HCT116 (cell line): Measurements from ENCODE around the gene PEF1. TPM values are rescaled to one million over a fixed set of nuclear protein-coding genes. Genes with fewer than 3 reads are reported as not detected.

Source experiments
- ATAC-seq: fragments of 200-7000 bp; cut with Tn5 transposase; 2 replicates; pipeline ENCODE4 v1.9.1; 2020; ENCODE audit warnings: mild to moderate bottlenecking, moderate library complexity
- BruUV-seq: library from RNA; stranded (reverse); fragments of 400-500 nt; replicated peaks from 2 replicates; lab custom pipeline; 2021; lab: Mats Ljungman, UMichigan
- CTCF ChIA-PET: fragments of 300-600 bp; sonication (Branson Sonifier 250); formaldehyde crosslinking; loops from one replicate; lab custom pipeline; 2021; ENCODE audit warnings: antibody characterized with exemption; lab: Charles Lee
- POLR2A ChIA-PET: fragments of 300-600, 350-600 bp; sonication (Branson Sonifier 250); formaldehyde crosslinking; loops from one replicate; lab custom pipeline; 2021; ENCODE audit warnings: antibody characterized with exemption; lab: Charles Lee
- RAD21 ChIA-PET, 2 experiments: fragments of 300-600 bp; sonication (Branson Sonifier 250); formaldehyde crosslinking; loops; one replicate each; lab custom pipeline; 2023; ENCODE audit warnings: low total read pairs in 2 of 2; ENCODE audit not compliant: uncharacterized antibody in 2 of 2, unreplicated experiment in 2 of 2, low non-redundant PET in 1 of 2; lab: Charles Lee
- DNase-seq: peaks from one replicate; pipeline ENCODE4 v3.0.0-alpha.2; 2010; ENCODE audit warnings: low read depth, low spot score
- H2AFZ ChIP-seq: fragments of 200-600 bp; shearing (Covaris generic), sonication (generic); 2 replicates; pipeline ENCODE4 v1.6.1; 2017; ENCODE audit warnings: low read depth, mixed run types, mixed read lengths, antibody characterized with exemption, low read length; ENCODE audit not compliant: poor library complexity, severe bottlenecking
- H3K27ac ChIP-seq: 2 replicates; pipeline ENCODE4 v1.5.1; 2012; ENCODE audit warnings: low read depth, low read length
- H3K27me3 ChIP-seq: fragments of 200-600 bp; sonication (generic); 2 replicates; pipeline ENCODE4 v1.6.1; 2016; ENCODE audit warnings: mixed run types, low read length, mixed read lengths; ENCODE audit not compliant: insufficient read depth
- H3K36me3 ChIP-seq, 2 experiments: fragments of 200-500 bp in 1 of 2; fragments of 200-600 bp in 1 of 2; sonication (Bioruptor generic) in 1 of 2; sonication (generic) in 1 of 2; 2 replicates each; pipeline versions ENCODE4 v1.5.1 to v1.6.1; 2014 to 2016; ENCODE audit warnings: low read length in 2 of 2, inconsistent platforms in 1 of 2, mixed read lengths in 1 of 2, mixed run types in 1 of 2; ENCODE audit not compliant: insufficient read depth in 2 of 2, control insufficient read depth in 1 of 2
- H3K4me1 ChIP-seq, 2 experiments: fragments of 200-600 bp in 1 of 2; sonication (generic) in 1 of 2; 2 replicates each; pipeline versions ENCODE4 v1.5.1 to v1.6.1; 2012 to 2017; ENCODE audit warnings: low read length in 2 of 2, inconsistent platforms in 1 of 2, mild to moderate bottlenecking in 1 of 2, mixed read lengths in 1 of 2, mixed run types in 1 of 2, moderate library complexity in 1 of 2; ENCODE audit not compliant: insufficient read depth in 2 of 2, control insufficient read depth in 1 of 2
- H3K4me2 ChIP-seq: fragments of 200-600 bp; sonication (generic); 2 replicates; pipeline ENCODE4 v1.6.1; 2017; ENCODE audit warnings: mixed run types, low read length, mixed read lengths
- H3K4me3 ChIP-seq, 2 experiments: fragments of 200-600 bp in 1 of 2; sonication (generic) in 1 of 2; replicated peaks in 1 of 2; 2 replicates each; pipeline ENCODE4 v1.5.1; 2011 to 2016; ENCODE audit warnings: low read length in 2 of 2, control low read depth in 1 of 2, low read depth in 1 of 2, mild to moderate bottlenecking in 1 of 2, mixed read lengths in 1 of 2, mixed run types in 1 of 2
- H3K79me2 ChIP-seq: fragments of 200-600 bp; sonication (generic); 2 replicates; pipeline ENCODE4 v1.6.1; 2017; ENCODE audit warnings: mild to moderate bottlenecking, mixed run types, low read length, moderate library complexity, mixed read lengths; ENCODE audit not compliant: insufficient read depth
- H3K9ac ChIP-seq: fragments of 200-600 bp; sonication (generic); 2 replicates; pipeline ENCODE4 v1.6.1; 2016; ENCODE audit warnings: low read length, mixed read lengths
- H3K9me2 ChIP-seq: fragments of 200-600 bp; sonication (generic), shearing (Covaris generic); 2 replicates; pipeline ENCODE4 v1.6.1; 2017; ENCODE audit warnings: mixed run types, mild to moderate bottlenecking, moderate library complexity; ENCODE audit not compliant: insufficient read depth
- H3K9me3 ChIP-seq, 2 experiments: fragments of 200-500 bp in 1 of 2; fragments of 200-600 bp in 1 of 2; sonication (Bioruptor generic) in 1 of 2; sonication (generic) in 1 of 2; 2 replicates each; pipeline ENCODE4 v1.6.1; 2014 to 2017; ENCODE audit warnings: low read length in 2 of 2, mixed read lengths in 2 of 2, inconsistent platforms in 1 of 2, low read depth in 1 of 2, mild to moderate bottlenecking in 1 of 2, mixed run types in 1 of 2, moderate library complexity in 1 of 2; ENCODE audit not compliant: control insufficient read depth in 1 of 2, insufficient read depth in 1 of 2
- H4K20me1 ChIP-seq: fragments of 200-600 bp; sonication (generic), shearing (Covaris generic); 2 replicates; pipeline ENCODE4 v1.6.1; 2017; ENCODE audit warnings: mixed run types, mild to moderate bottlenecking, moderate library complexity; ENCODE audit not compliant: insufficient read depth
- ATF3 ChIP-seq: IDR thresholded peaks from 2 replicates; pipeline ENCODE4 v1.6.1; 2012
- CBX3 ChIP-seq: IDR thresholded peaks from 2 replicates; pipeline ENCODE4 v1.6.1; 2012; ENCODE audit warnings: low read depth
- ELF1 ChIP-seq: IDR thresholded peaks from 2 replicates; pipeline ENCODE4 v1.6.1; 2012; ENCODE audit warnings: low read depth, borderline replicate concordance
- EZH2 ChIP-seq: fragments of 200-600 bp; sonication (generic); IDR thresholded peaks from 2 replicates; pipeline ENCODE4 v1.6.1; 2017; ENCODE audit warnings: antibody characterized with exemption, mixed run types
- EZH2phosphoT487 ChIP-seq: fragments of 200-600 bp; IDR thresholded peaks from 2 replicates; pipeline ENCODE4 v1.6.1; 2018; ENCODE audit warnings: antibody characterized with exemption, borderline replicate concordance
- FOSL1 ChIP-seq: IDR thresholded peaks from 2 replicates; pipeline ENCODE4 v1.6.1; 2012; ENCODE audit warnings: low read depth
- JUND ChIP-seq: IDR thresholded peaks from 2 replicates; pipeline ENCODE4 v1.6.1; 2012
- MAX ChIP-seq: IDR thresholded peaks from 2 replicates; pipeline ENCODE4 v1.6.1; 2012
- POLR2A ChIP-seq: IDR thresholded peaks from 2 replicates; pipeline ENCODE4 v1.7.0; 2011; ENCODE audit warnings: borderline replicate concordance; ENCODE audit not compliant: insufficient read depth, insufficient read length; ENCODE audit errors: extremely low read depth
- POLR2AphosphoS5 ChIP-seq: IDR thresholded peaks from 2 replicates; pipeline ENCODE4 v1.6.1; 2011; ENCODE audit warnings: mild to moderate bottlenecking, low read depth, low read length, moderate library complexity
- RAD21 ChIP-seq: IDR thresholded peaks from 2 replicates; pipeline ENCODE4 v1.6.1; 2012; ENCODE audit warnings: low read depth, mild to moderate bottlenecking
- REST ChIP-seq: IDR thresholded peaks from 2 replicates; pipeline ENCODE4 v1.6.1; 2012; ENCODE audit warnings: low read depth
- SIN3A ChIP-seq: IDR thresholded peaks from 2 replicates; pipeline ENCODE4 v1.6.1; 2012; ENCODE audit warnings: low read depth
- SP1 ChIP-seq: IDR thresholded peaks from 2 replicates; pipeline ENCODE4 v1.6.1; 2012; ENCODE audit warnings: low read depth
- SRF ChIP-seq: IDR thresholded peaks from 2 replicates; pipeline ENCODE4 v1.6.1; 2012; ENCODE audit warnings: low read depth
- TCF7L2 ChIP-seq: IDR thresholded peaks from 2 replicates; pipeline ENCODE4 v1.7.0; 2011; ENCODE audit warnings: borderline replicate concordance, inconsistent platforms; ENCODE audit not compliant: insufficient read depth, insufficient read length; ENCODE audit errors: extremely low read depth
- ZBTB33 ChIP-seq: IDR thresholded peaks from 2 replicates; pipeline ENCODE4 v1.6.1; 2011; ENCODE audit warnings: mild to moderate bottlenecking, low read length, moderate library complexity; ENCODE audit not compliant: insufficient replicate concordance; ENCODE audit errors: extremely low read depth
- ZFX ChIP-seq: fragments of 450-650 bp; IDR thresholded peaks from 2 replicates; pipeline ENCODE4 v1.6.1; 2017
- ZNF274 ChIP-seq: fragments of 200-500 bp; sonication (Bioruptor generic); IDR thresholded peaks from 2 replicates; pipeline ENCODE4 v1.6.1; 2014; ENCODE audit warnings: mild to moderate bottlenecking, low read depth, low read length, inconsistent platforms
- intact Hi-C: fragments of 100-400 bp; cut with micrococcal nuclease; formaldehyde crosslinking; loops from 2 replicates; pipeline ENCODE4 v1.10.0; 2022
- total RNA-seq: library from RNA; stranded (reverse); gene quantifications from one replicate; pipeline ENCODE4 v1.2.1, GENCODE V29; 2021; ENCODE audit not compliant: unreplicated experiment

The PEF1 gene
- total RNA-seq, 1 experiment from 2014 or later: 37.6 TPM

GRCh38 chr1:31627301-31627929, 17.3 kb downstream of the PEF1 start (continued):
- TF ChIP-seq REST: no peak
- no peak for TF ChIP-seq ZNF274
- no peak for TF ChIP-seq JUND
- TF ChIP-seq FOSL1: no peak
- TF ChIP-seq EZH2phosphoT487: no peak

GRCh38 chr1:31626223-31627207, 18.2 kb downstream of the PEF1 start:
- BruUV-seq: TSS peak; percentile 7
- no peak overlapping the region for H3K27ac ChIP-seq
- intact Hi-C loops: no loop called here
- no peak overlapping the region for H2AFZ ChIP-seq
- no peaks in the 10 kb centered on the region for H3K9me2 ChIP-seq
- H4K20me1 ChIP-seq: no peaks in the 10 kb centered on the region
- DNase-seq (no peak), ATAC-seq (no peak)
- H3K79me2 ChIP-seq: no peaks in the 10 kb centered on the region
- H3K36me3 ChIP-seq: peaks cover 9 to 21% of the 10 kb centered on the region in 2 experiments; a peak in 3 of 4 replicates
- no peak overlapping the region for H3K9ac ChIP-seq
- H3K4me3 ChIP-seq: no peak overlapping the region
- H3K4me2 ChIP-seq: no peak overlapping the region
- ChIA-PET RAD21 (no interaction called here), CTCF (no interaction called here), POLR2A (no interaction called here)
- no peaks in the 10 kb centered on the region; a peak in 1 of 4 replicates for H3K4me1 ChIP-seq
- no peaks in the 10 kb centered on the region for H3K27me3 ChIP-seq
- no peaks in the 10 kb centered on the region for H3K9me3 ChIP-seq
- no peak for TF ChIP-seq CBX3
- no peak for TF ChIP-seq TCF7L2
- TF ChIP-seq FOSL1: no peak
- TF ChIP-seq POLR2A: no peak
- no peak for TF ChIP-seq ZBTB33
- no peak for TF ChIP-seq SRF
- TF ChIP-seq ZFX: no peak
- no peak for TF ChIP-seq ZNF274
- TF ChIP-seq MAX: no peak
- TF ChIP-seq ATF3: no peak
- TF ChIP-seq SP1: no peak
- TF ChIP-seq ELF1: no peak
- TF ChIP-seq POLR2AphosphoS5: no peak
- TF ChIP-seq EZH2: no peak
- no peak for TF ChIP-seq RAD21
- no peak for TF ChIP-seq SIN3A
- TF ChIP-seq JUND: no peak
